NCI-H187 (cell line): Measurements from ENCODE around the gene BTNL9.
"Not testable (repeated sequence)": the region's sequence is repeated elsewhere in the genome, so short reads cannot be mapped to it uniquely, and the experiment has no call there.

ENCODE experiments used
- DNase-seq, 2 experiments: peaks; one replicate each; lab custom pipeline; 2025; lab: John Stamatoyannopoulos, UW

Gene BTNL9

GRCh38 chr5:181042722-181043121 is 2.7 kb downstream of the BTNL9 start:
- DNase-seq, result no peak

- DNase-seq, result no peak
These were observed 3.4 kb downstream of the BTNL9 start for GRCh38 chr5:181043285-181044092.

- DNase-seq, result no peak
These were observed 4.1 kb downstream of the BTNL9 start for GRCh38 chr5:181044093-181044599.

- DNase-seq, result no peak
These were observed 4.7 kb downstream of the BTNL9 start for GRCh38 chr5:181044662-181045305.

GRCh38 chr5:181045316-181045715 is 5.2 kb downstream of the BTNL9 start:
- DNase-seq, result no peak

- not testable (repeated sequence) for DNase-seq
These were observed 5.8 kb downstream of the BTNL9 start for GRCh38 chr5:181045857-181046256.

- no peak for DNase-seq
These were observed 7.2 kb downstream of the BTNL9 start for GRCh38 chr5:181047288-181047687.

- no peak for DNase-seq
These were observed 7.9 kb downstream of the BTNL9 start for GRCh38 chr5:181047921-181048320.

GRCh38 chr5:181050016-181050415 is 9.9 kb downstream of the BTNL9 start:
- no peak for DNase-seq

- DNase-seq, result no peak
These were observed 12.0 kb downstream of the BTNL9 start for GRCh38 chr5:181051841-181052671.

GRCh38 chr5:181052672-181053487 is 12.8 kb downstream of the BTNL9 start:
- DNase-seq, result no peak

- no peak for DNase-seq
These were observed 13.5 kb downstream of the BTNL9 start for GRCh38 chr5:181053488-181054121.

GRCh38 chr5:181054138-181054537 is 14.1 kb downstream of the BTNL9 start:
- no peak for DNase-seq

- DNase-seq, result no peak
These were observed 14.9 kb downstream of the BTNL9 start for GRCh38 chr5:181054871-181055459.

- DNase-seq, result no peak
These were observed 16.4 kb downstream of the BTNL9 start for GRCh38 chr5:181056431-181056830.

- DNase-seq, result no peak
These were observed 18.3 kb downstream of the BTNL9 start for GRCh38 chr5:181058321-181058720.

- DNase-seq, result no peak
These were observed 18.8 kb downstream of the BTNL9 start for GRCh38 chr5:181058786-181059296.

- DNase-seq, result no peak
These were observed 19.5 kb downstream of the BTNL9 start for GRCh38 chr5:181059297-181060230.

- DNase-seq, result no peak
These were observed 20.1 kb downstream of the BTNL9 start for GRCh38 chr5:181060231-181060590.
